ENCODE results near the gene PGAM2. TPM values are rescaled to one million over a fixed set of nuclear protein-coding genes. Genes with fewer than 3 reads are reported as not detected.

The PGAM2 gene
- polyA plus RNA-seq, 2 of the 4 experiments (the other 2 are of a cell fraction) = not detected

DNA sequence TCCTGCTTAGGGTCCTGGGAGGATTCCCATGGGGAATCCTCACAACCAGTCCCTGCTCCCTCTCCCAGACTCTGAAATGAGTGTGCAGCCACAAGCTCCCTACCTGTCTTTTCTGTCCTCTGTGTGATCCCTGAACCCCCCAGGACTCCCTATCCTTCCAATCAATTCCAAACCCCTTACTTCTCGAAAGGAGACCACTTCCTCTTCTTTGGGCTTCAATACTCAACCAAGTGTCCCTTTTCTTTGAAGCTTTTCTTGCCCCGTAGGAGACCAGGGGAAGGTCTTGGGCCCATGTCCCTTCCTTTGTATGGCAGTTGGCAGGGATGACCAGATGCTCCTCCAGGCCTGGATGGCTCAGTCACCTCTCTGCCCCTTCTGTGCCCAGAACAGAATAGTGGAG, 40.5 kb upstream of the PGAM2 start:
- ChIA-PET POLR2A (no interaction called here), CTCF (interaction anchor here (0.8 to 0.9 kb wide), 2 partner anchors 12 to 33 kb away, joined by 3 to 4 read pairs; no protein-coding TSS in a partner anchor)
- Histone ChIP-seq H3K27ac (0 out of 6 replicates have a peak overlapping the region, but pooled peaks of 1 of the 2 experiments have one; percentile 5), H3K9me3 (no peaks in the 10 kb centered on the region), H3K4me2 (no peak overlapping the region), H3K4me3 (no peak overlapping the region), H3K4me1 (peaks cover 8% of the 10 kb centered on the region; the same call in 1 of the 3 replicates)
- no peak for TF ChIP-seq POLR2A (IDR thresholded peaks at IDR 0.05; ENCODE audit: low read length)
- TF ChIP-seq CHD2 (IDR thresholded peaks at IDR 0.05; ENCODE audit: low read length, partially characterized antibody) = no peak
- TF ChIP-seq, protein P1, sequence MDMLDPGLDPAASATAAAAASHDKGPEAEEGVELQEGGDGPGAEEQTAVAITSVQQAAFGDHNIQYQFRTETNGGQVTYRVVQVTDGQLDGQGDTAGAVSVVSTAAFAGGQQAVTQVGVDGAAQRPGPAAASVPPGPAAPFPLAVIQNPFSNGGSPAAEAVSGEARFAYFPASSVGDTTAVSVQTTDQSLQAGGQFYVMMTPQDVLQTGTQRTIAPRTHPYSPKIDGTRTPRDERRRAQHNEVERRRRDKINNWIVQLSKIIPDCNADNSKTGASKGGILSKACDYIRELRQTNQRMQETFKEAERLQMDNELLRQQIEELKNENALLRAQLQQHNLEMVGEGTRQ (IDR thresholded peaks at IDR 0.05) = no peak
- TF ChIP-seq, protein P2, sequence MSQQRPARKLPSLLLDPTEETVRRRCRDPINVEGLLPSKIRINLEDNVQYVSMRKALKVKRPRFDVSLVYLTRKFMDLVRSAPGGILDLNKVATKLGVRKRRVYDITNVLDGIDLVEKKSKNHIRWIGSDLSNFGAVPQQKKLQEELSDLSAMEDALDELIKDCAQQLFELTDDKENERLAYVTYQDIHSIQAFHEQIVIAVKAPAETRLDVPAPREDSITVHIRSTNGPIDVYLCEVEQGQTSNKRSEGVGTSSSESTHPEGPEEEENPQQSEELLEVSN (IDR thresholded peaks at IDR 0.05; ENCODE audit: borderline replicate concordance, low read depth) = no peak
- TF ChIP-seq, protein P3, sequence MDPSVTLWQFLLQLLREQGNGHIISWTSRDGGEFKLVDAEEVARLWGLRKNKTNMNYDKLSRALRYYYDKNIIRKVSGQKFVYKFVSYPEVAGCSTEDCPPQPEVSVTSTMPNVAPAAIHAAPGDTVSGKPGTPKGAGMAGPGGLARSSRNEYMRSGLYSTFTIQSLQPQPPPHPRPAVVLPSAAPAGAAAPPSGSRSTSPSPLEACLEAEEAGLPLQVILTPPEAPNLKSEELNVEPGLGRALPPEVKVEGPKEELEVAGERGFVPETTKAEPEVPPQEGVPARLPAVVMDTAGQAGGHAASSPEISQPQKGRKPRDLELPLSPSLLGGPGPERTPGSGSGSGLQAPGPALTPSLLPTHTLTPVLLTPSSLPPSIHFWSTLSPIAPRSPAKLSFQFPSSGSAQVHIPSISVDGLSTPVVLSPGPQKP (IDR thresholded peaks at IDR 0.05; ENCODE audit: low read depth, low read length) = no peak
- TF ChIP-seq HOXB13 (CRISPR knock-in tag; IDR thresholded peaks at IDR 0.05; ENCODE audit: low read depth) = no peak
- no peak for TF ChIP-seq EHF (CRISPR knock-in tag; IDR thresholded peaks at IDR 0.05)
- TF ChIP-seq CHD4 (IDR thresholded peaks at IDR 0.05; ENCODE audit: borderline replicate concordance) = no peak
- no peak for TF ChIP-seq GATA3 (IDR thresholded peaks at IDR 0.05; ENCODE audit: borderline replicate concordance)
- TF ChIP-seq, protein P4, sequence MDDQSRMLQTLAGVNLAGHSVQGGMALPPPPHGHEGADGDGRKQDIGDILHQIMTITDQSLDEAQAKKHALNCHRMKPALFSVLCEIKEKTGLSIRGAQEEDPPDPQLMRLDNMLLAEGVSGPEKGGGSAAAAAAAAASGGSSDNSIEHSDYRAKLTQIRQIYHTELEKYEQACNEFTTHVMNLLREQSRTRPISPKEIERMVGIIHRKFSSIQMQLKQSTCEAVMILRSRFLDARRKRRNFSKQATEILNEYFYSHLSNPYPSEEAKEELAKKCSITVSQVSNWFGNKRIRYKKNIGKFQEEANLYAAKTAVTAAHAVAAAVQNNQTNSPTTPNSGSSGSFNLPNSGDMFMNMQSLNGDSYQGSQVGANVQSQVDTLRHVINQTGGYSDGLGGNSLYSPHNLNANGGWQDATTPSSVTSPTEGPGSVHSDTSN (IDR thresholded peaks at IDR 0.05) = no peak
- no peak for TF ChIP-seq ZFP36 (IDR thresholded peaks at IDR 0.05; ENCODE audit: borderline replicate concordance, partially characterized antibody)
- TF ChIP-seq RFX5 (IDR thresholded peaks at IDR 0.05) = no peak
- TF ChIP-seq RNF2 (IDR thresholded peaks at IDR 0.05; ENCODE audit: borderline replicate concordance, low read depth) = no peak
- TF ChIP-seq RAD21 (conservative IDR thresholded peaks at IDR 0.05 in 1 of 2, IDR thresholded peaks at IDR 0.05 in 1 of 2) = no peak
- no peak for TF ChIP-seq KDM1A (IDR thresholded peaks at IDR 0.05; ENCODE audit: low read depth)
- no peak for TF ChIP-seq KDM5A (IDR thresholded peaks at IDR 0.05)
- TF ChIP-seq MYC (IDR thresholded peaks at IDR 0.05; ENCODE audit: borderline replicate concordance, low read length) = no peak
- TF ChIP-seq, protein P5, sequence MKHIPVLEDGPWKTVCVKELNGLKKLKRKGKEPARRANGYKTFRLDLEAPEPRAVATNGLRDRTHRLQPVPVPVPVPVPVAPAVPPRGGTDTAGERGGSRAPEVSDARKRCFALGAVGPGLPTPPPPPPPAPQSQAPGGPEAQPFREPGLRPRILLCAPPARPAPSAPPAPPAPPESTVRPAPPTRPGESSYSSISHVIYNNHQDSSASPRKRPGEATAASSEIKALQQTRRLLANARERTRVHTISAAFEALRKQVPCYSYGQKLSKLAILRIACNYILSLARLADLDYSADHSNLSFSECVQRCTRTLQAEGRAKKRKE (CRISPR knock-in tag; IDR thresholded peaks at IDR 0.05; ENCODE audit: low read depth) = no peak
- no peak for TF ChIP-seq CEBPB (IDR thresholded peaks at IDR 0.05)
- TF ChIP-seq RCOR1 (IDR thresholded peaks at IDR 0.05; ENCODE audit: low read depth, low read length) = no peak
- 78% methylated on average over 2 of the region's 2 CpGs for WGBS (ENCODE audit: missing lambda C conversion rate)
- DNase-seq (ENCODE audit: low read depth in 1 of 2, low spot score in 1 of 2) (no peak), FAIRE-seq (no peak), ATAC-seq (no peak; a peak in 1 of 6 replicates)

DNA sequence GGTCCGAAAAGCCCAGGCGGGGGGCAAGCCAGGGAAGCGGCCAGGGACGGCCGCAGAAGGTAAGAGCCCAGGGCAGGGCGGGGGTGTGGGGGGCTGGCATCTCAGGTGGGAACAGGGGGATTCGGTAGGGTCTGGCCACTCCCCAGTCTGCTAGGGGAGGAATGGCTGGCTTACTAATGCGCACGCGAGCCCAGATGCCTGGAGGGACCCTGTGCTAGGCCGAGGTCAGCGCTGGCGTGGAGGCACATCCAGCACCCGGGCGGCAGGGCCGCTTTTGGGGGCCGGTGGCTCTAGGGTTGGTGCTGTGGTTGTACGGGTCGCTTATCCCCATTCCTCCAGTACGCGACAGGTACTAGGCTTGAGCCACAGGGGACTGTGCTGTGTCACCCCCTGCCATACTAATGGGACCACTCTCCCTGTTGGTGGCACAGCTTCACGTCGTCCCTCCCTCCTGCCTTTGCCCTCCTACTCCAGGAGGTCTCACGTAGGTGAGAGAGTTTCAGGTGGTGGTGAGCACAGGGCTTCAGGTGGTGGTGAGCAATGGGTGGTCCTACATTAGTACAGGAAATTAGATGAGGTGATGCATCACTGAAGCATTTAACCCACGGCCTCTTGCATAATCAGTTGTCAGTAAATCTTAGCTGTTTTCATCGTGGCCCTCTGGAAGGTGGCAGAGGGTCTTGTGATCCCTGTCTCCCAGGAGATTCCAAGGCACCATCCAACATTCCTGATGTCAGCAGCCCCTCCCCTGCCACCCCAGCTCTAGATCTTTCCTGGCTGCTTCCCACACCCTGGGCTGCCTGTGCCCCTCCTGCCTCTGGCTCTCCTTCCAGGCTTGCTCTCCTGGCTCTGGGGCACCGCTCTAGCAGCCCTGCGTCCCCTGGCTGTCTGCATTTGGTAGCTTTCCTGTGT, 39.7 kb upstream of the PGAM2 start:
- ChIA-PET POLR2A (no interaction called here), CTCF (interaction anchor here (0.8 to 0.9 kb wide), 2 partner anchors 12 to 32 kb away, joined by 3 to 4 read pairs; no protein-coding TSS in a partner anchor)
- no peak for TF ChIP-seq NFE2L2 (conservative IDR thresholded peaks at IDR 0.05; ENCODE audit: low read length)
- TF ChIP-seq TFCP2L1 (CRISPR knock-in tag; IDR thresholded peaks at IDR 0.05) = no peak
- no peak for TF ChIP-seq FOSL2 (IDR thresholded peaks at IDR 0.05)
- no peak for TF ChIP-seq FOSL2 (CRISPR knock-in tag; IDR thresholded peaks at IDR 0.05)
- no peak for TF ChIP-seq ESRRA (IDR thresholded peaks at IDR 0.05; ENCODE audit: borderline replicate concordance, low read length)
- no peak for TF ChIP-seq RFX5 (IDR thresholded peaks at IDR 0.05)
- TF ChIP-seq, protein P5 (CRISPR knock-in tag; IDR thresholded peaks at IDR 0.05; ENCODE audit: low read depth) = no peak
- WGBS (ENCODE audit: missing lambda C conversion rate) = 72% methylated on average over 11 of the region's 28 CpGs
- FAIRE-seq = no peak
- ATAC-seq = peak in 1 of 2 experiments; percentile 17; a peak in 3 of 6 replicates
- Histone ChIP-seq H3K4me1 (peaks cover 12% of the 10 kb centered on the region; the same call in 1 of the 3 replicates), H3K27ac (peak overlapping the region in 1 of 2 experiments; percentile 64; a peak in 3 of 6 replicates), H3K4me2 (peak overlapping the region; percentile 46), H3K4me3 (no peak overlapping the region), H3K9me3 (no peaks in the 10 kb centered on the region)
- no peak for DNase-seq (ENCODE audit: low read depth in 1 of 2, low spot score in 1 of 2)
